ENCODE results near the gene MYLIP. TPM values are rescaled to one million over a fixed set of nuclear protein-coding genes. Genes with fewer than 3 reads are reported as not detected.

MYLIP gene
- total RNA-seq, 1 experiment from 2014 or later: 50.0 TPM

- TF ChIP-seq ZBTB43 (CRISPR knock-in tag; IDR thresholded peaks at IDR 0.05) (no peak), SP1 (CRISPR knock-in tag; conservative IDR thresholded peaks at IDR 0.05) (no peak), NR3C1 (CRISPR knock-in tag; conservative IDR thresholded peaks at IDR 0.05; ENCODE audit: low read depth) (no peak), ZNF416 (CRISPR knock-in tag; IDR thresholded peaks at IDR 0.05) (no peak), ZNF423 (CRISPR knock-in tag; IDR thresholded peaks at IDR 0.05) (no peak), ZSCAN18 (CRISPR knock-in tag; IDR thresholded peaks at IDR 0.05) (no peak), USF1 (CRISPR knock-in tag; IDR thresholded peaks at IDR 0.05) (no peak)
Observed at GRCh38 chr6:16126861-16127260, 2.0 kb upstream of the MYLIP start (continued).

GRCh38 chr6:16127471-16127870 lies 1.4 kb upstream of the MYLIP start:
- ChIA-PET POLR2A (no interaction called here), CTCF (interaction anchor here (1.7 kb wide), 1 partner anchor 233 kb away, joined by 36 read pairs; no protein-coding TSS in a partner anchor)

GRCh38 chr6:16129623-16130401 lies 926 bp downstream of the MYLIP start:
- peaks cover 35% of the 10 kb centered on the region for H3K4me1 Mint-ChIP-seq
- H3K27me3 Mint-ChIP-seq (ENCODE audit: low read depth): peaks cover 8% of the 10 kb centered on the region
- H3K36me3 Mint-ChIP-seq: peaks cover 45% of the 10 kb centered on the region
- ATAC-seq (no peak), DNase-seq (ENCODE audit: low spot score) (peak; percentile 33)
- H3K4me3 Mint-ChIP-seq: peak overlapping the region; percentile 96
- H3K9me3 Mint-ChIP-seq: no peaks in the 10 kb centered on the region
- POLR2A ChIA-PET: interaction anchor here (0.5 to 2.3 kb wide), 7 partner anchors 8 to 256 kb away, joined by 3 to 34 read pairs (median 4); no protein-coding TSS in a partner anchor
- peak overlapping the region; percentile 90 for H3K27ac Mint-ChIP-seq
- TF ChIP-seq ZNF317 (CRISPR knock-in tag; IDR thresholded peaks at IDR 0.05; ENCODE audit: borderline replicate concordance, low read depth) (0 out of 2 replicates have a peak, but pooled peaks have one; percentile 20), IRF2 (CRISPR knock-in tag; IDR thresholded peaks at IDR 0.05; ENCODE audit: borderline replicate concordance, low read depth) (no peak)
- CTCF ChIA-PET: interaction anchor here (1.0 to 2.0 kb wide), 5 partner anchors 53 to 438 kb away, joined by 3 to 15 read pairs (median 11); no protein-coding TSS in a partner anchor

More at GRCh38 chr6:16127471-16127870, 1.4 kb upstream of the MYLIP start:
- Mint-ChIP-seq H3K4me3 (peak overlapping the region; percentile 43), H3K36me3 (peaks cover 27% of the 10 kb centered on the region), H3K27ac (no peak overlapping the region), H3K27me3 (ENCODE audit: low read depth) (peaks cover 8% of the 10 kb centered on the region), H3K9me3 (no peaks in the 10 kb centered on the region), H3K4me1 (peaks cover 14% of the 10 kb centered on the region)
- no peak for DNase-seq (ENCODE audit: low spot score)
- ATAC-seq: no peak
- TF ChIP-seq CTCF (IDR thresholded peaks at IDR 0.05) (no peak), FOXK1 (CRISPR knock-in tag; IDR thresholded peaks at IDR 0.05) (no peak)

- POLR2A ChIA-PET: interaction anchor here (0.7 to 2.3 kb wide), 4 partner anchors 8 to 235 kb away, joined by 3 to 34 read pairs (median 4); no protein-coding TSS in a partner anchor
- ATAC-seq: peak; percentile 2; the same call in 1 of the 2 replicates
- H3K36me3 Mint-ChIP-seq: peaks cover 48% of the 10 kb centered on the region
- H3K4me3 Mint-ChIP-seq: peak overlapping the region; percentile 96
- peaks cover 8% of the 10 kb centered on the region for H3K27me3 Mint-ChIP-seq (ENCODE audit: low read depth)
- no peaks in the 10 kb centered on the region for H3K9me3 Mint-ChIP-seq
- H3K4me1 Mint-ChIP-seq: peaks cover 42% of the 10 kb centered on the region
- CTCF ChIA-PET: interaction anchor here (1.0 to 2.0 kb wide), 6 partner anchors 39 to 439 kb away, joined by 3 to 12 read pairs (median 5); no protein-coding TSS in a partner anchor
- no peak for DNase-seq (ENCODE audit: low spot score)
- H3K27ac Mint-ChIP-seq: peak overlapping the region; percentile 90
- TF ChIP-seq ZNF512 (CRISPR knock-in tag; IDR thresholded peaks at IDR 0.05; ENCODE audit: borderline replicate concordance) (no peak), ARID4B (CRISPR knock-in tag; IDR thresholded peaks at IDR 0.05; ENCODE audit: borderline replicate concordance) (no peak), FOXJ3 (CRISPR knock-in tag; IDR thresholded peaks at IDR 0.05; ENCODE audit: borderline replicate concordance) (no peak)
Observed at GRCh38 chr6:16130437-16130891, 1.6 kb downstream of the MYLIP start.
